ENCODE measurements around the gene USH2A. TPM values are rescaled to one million over a fixed set of nuclear protein-coding genes. Genes with fewer than 3 reads are reported as not detected.

USH2A gene
- polyA plus RNA-seq, 1 of the 3 experiments (the other 2 are of a cell fraction), result under 0.01 TPM

- no peak overlapping the region for H3K4me3 ChIP-seq (ENCODE audit: low read depth in 2 of 2, low read length in 1 of 2)
- H3K36me3 ChIP-seq (replicated peaks in 1 of 2; ENCODE audit: control insufficient read depth in 1 of 2, insufficient read depth in 2 of 2, low read length in 1 of 2), result no peaks in the 10 kb centered on the region
- ChIA-PET POLR2A (no interaction called here), CTCF (no interaction called here)
- 15% methylated on average over 1 of the region's 1 CpG for WGBS (ENCODE audit: low lambda C conversion rate)
- no peaks in the 10 kb centered on the region for H3K79me2 ChIP-seq (ENCODE audit: insufficient read depth)
- H3K9ac ChIP-seq, result no peak overlapping the region
- H3F3A ChIP-seq (replicated peaks; ENCODE audit: insufficient read depth), result no peaks in the 10 kb centered on the region
- H3K4me1 ChIP-seq (ENCODE audit: control insufficient read depth in 1 of 2, insufficient read depth in 2 of 2, low read depth in 1 of 2, low read length in 1 of 2), result no peaks in the 10 kb centered on the region
- no peak overlapping the region for H3K27ac ChIP-seq (ENCODE audit: low read depth in 2 of 2, low read length in 1 of 2)
- no peaks in the 10 kb centered on the region for H3K9me2 ChIP-seq
- no peak for DNase-seq
- H3K9me3 ChIP-seq, result no peaks in the 10 kb centered on the region
- H4K20me1 ChIP-seq (ENCODE audit: insufficient read depth), result no peaks in the 10 kb centered on the region
- TF ChIP-seq IRF3 (IDR thresholded peaks at IDR 0.05; ENCODE audit: low read depth, low read length) (no peak), JUND (IDR thresholded peaks at IDR 0.05) (0 out of 2 replicates have a peak, but pooled peaks have one; percentile 6)
- no peaks in the 10 kb centered on the region for H3K27me3 ChIP-seq (ENCODE audit: insufficient read depth)
- no peak overlapping the region for H2AFZ ChIP-seq (ENCODE audit: low read depth)
- H3K4me2 ChIP-seq, result no peak overlapping the region
These were observed 377.8 kb downstream of the USH2A start for GRCh38 chr1:216045400-216045799.

- POLR2A ChIA-PET, result no interaction called here
- H3K27ac ChIP-seq (ENCODE audit: low read depth in 2 of 2, low read length in 1 of 2), result no peak overlapping the region
- CTCF ChIA-PET, result no interaction called here
- no peak for DNase-seq
- WGBS (ENCODE audit: low lambda C conversion rate), result 73% methylated on average over 2 of the region's 2 CpGs
- no peak overlapping the region for H3K4me2 ChIP-seq
- no peak overlapping the region for H3K9ac ChIP-seq
- no peak for TF ChIP-seq NFIC (IDR thresholded peaks at IDR 0.05; ENCODE audit: borderline replicate concordance)
- TF ChIP-seq EP300 (IDR thresholded peaks at IDR 0.05; ENCODE audit: borderline replicate concordance in 1 of 2, low read depth in 1 of 2, low read length in 1 of 2), result no peak
- no peak for TF ChIP-seq POLR2AphosphoS5 (IDR thresholded peaks at IDR 0.05; ENCODE audit: low read depth, low read length)
- no peak for TF ChIP-seq IRF3 (IDR thresholded peaks at IDR 0.05; ENCODE audit: low read depth, low read length)
- no peak for TF ChIP-seq NRF1 (IDR thresholded peaks at IDR 0.05; ENCODE audit: low read depth, low read length)
- TF ChIP-seq MXI1 (IDR thresholded peaks at IDR 0.05; ENCODE audit: low read depth, low read length), result no peak
- no peak for TF ChIP-seq EZH2phosphoT487 (IDR thresholded peaks at IDR 0.05; ENCODE audit: borderline replicate concordance, low read depth)
- no peak for TF ChIP-seq FOXM1 (IDR thresholded peaks at IDR 0.05; ENCODE audit: low read depth)
- no peak for TF ChIP-seq TAF1 (IDR thresholded peaks at IDR 0.05; ENCODE audit: borderline replicate concordance, low read depth, low read length)
- no peak for TF ChIP-seq YY1 (IDR thresholded peaks at IDR 0.05; ENCODE audit: low read depth)
- TF ChIP-seq SMC3 (IDR thresholded peaks at IDR 0.05; ENCODE audit: low read depth, low read length), result no peak
- TF ChIP-seq JUND (IDR thresholded peaks at IDR 0.05), result no peak
- TF ChIP-seq PBX3 (IDR thresholded peaks at IDR 0.05), result no peak
- no peak for TF ChIP-seq MAX (IDR thresholded peaks at IDR 0.05; ENCODE audit: low read depth)
- no peaks in the 10 kb centered on the region for H3K36me3 ChIP-seq (replicated peaks in 1 of 2; ENCODE audit: control insufficient read depth in 1 of 2, insufficient read depth in 2 of 2, low read length in 1 of 2)
- H3K9me3 ChIP-seq, result no peaks in the 10 kb centered on the region
- no peak overlapping the region for H3K4me3 ChIP-seq (ENCODE audit: low read depth in 2 of 2, low read length in 1 of 2)
- no peaks in the 10 kb centered on the region for H3K9me2 ChIP-seq
- no peaks in the 10 kb centered on the region for H3F3A ChIP-seq (replicated peaks; ENCODE audit: insufficient read depth)
- no peaks in the 10 kb centered on the region for H3K4me1 ChIP-seq (ENCODE audit: control insufficient read depth in 1 of 2, insufficient read depth in 2 of 2, low read depth in 1 of 2, low read length in 1 of 2)
- no peaks in the 10 kb centered on the region for H3K27me3 ChIP-seq (ENCODE audit: insufficient read depth)
- H4K20me1 ChIP-seq (ENCODE audit: insufficient read depth), result no peaks in the 10 kb centered on the region
- no peaks in the 10 kb centered on the region for H3K79me2 ChIP-seq (ENCODE audit: insufficient read depth)
- no peak overlapping the region for H2AFZ ChIP-seq (ENCODE audit: low read depth)
These were observed 378.7 kb downstream of the USH2A start for GRCh38 chr1:216044538-216044937.
